Stimulated activated CD4-positive, alpha-beta T cell treated with anti-CD3 and anti-CD28 coated beads, Interleukin-2, amount 100 ng/mL, for 4 hours (primary cell): ENCODE data around the gene MAP4K5.
"Not testable (repeated sequence)": the region's sequence is repeated elsewhere in the genome, so short reads cannot be mapped to it uniquely, and the experiment has no call there.

Source experiments
- DNase-seq: peaks from one replicate; pipeline ENCODE4 v3.0.0-alpha.2; 2020; ENCODE audit warnings: low read depth

MAP4K5 gene

GRCh38 chr14:50532502-50533240 lies at the start of gene MAP4K5:
Gene MAP4K5 (minus strand): TSS chr14:50532569. CDS start chr14:50532049, 520 bp downstream.
- DNase-seq: peak; percentile 86

GRCh38 chr14:50578433-50578832 lies 46.1 kb upstream of the MAP4K5 start:
- no peak for DNase-seq

GRCh38 chr14:50577982-50578381 lies 45.6 kb upstream of the MAP4K5 start:
- no peak for DNase-seq

- DNase-seq: no peak
These were observed 43.4 kb upstream of the MAP4K5 start for GRCh38 chr14:50575769-50576168.

- no peak for DNase-seq
These were observed 41.5 kb upstream of the MAP4K5 start for GRCh38 chr14:50573862-50574261.

- DNase-seq: no peak
These were observed 37.4 kb upstream of the MAP4K5 start for GRCh38 chr14:50569714-50570274.

GRCh38 chr14:50562841-50563240 lies 30.5 kb upstream of the MAP4K5 start:
- no peak for DNase-seq

- peak; percentile 74 for DNase-seq
These were observed 28.5 kb upstream of the MAP4K5 start for GRCh38 chr14:50560931-50561285.

- DNase-seq: no peak
These were observed 27.9 kb upstream of the MAP4K5 start, which contains the start of gene ATL1 for GRCh38 chr14:50559990-50560930. Gene ATL1 (plus strand): TSS chr14:50560145. CDS start chr14:50560266, 121 bp downstream.

GRCh38 chr14:50552796-50553195 lies 20.4 kb upstream of the MAP4K5 start:
- DNase-seq: not testable (repeated sequence)

- no peak for DNase-seq
These were observed 19.5 kb upstream of the MAP4K5 start for GRCh38 chr14:50551877-50552276.

- no peak for DNase-seq
These were observed 17.9 kb upstream of the MAP4K5 start for GRCh38 chr14:50550294-50550693.

GRCh38 chr14:50545618-50546017 lies 13.2 kb upstream of the MAP4K5 start:
- DNase-seq: no peak

- DNase-seq: no peak
These were observed 12.5 kb upstream of the MAP4K5 start for GRCh38 chr14:50544911-50545310.

- peak; percentile 16 for DNase-seq
These were observed 10.6 kb upstream of the MAP4K5 start for GRCh38 chr14:50542941-50543418.

GRCh38 chr14:50541159-50541567 lies 8.8 kb upstream of the MAP4K5 start:
- DNase-seq: no peak

GRCh38 chr14:50539051-50539450 lies 6.7 kb upstream of the MAP4K5 start:
- DNase-seq: no peak

GRCh38 chr14:50538034-50538433 lies 5.7 kb upstream of the MAP4K5 start:
- DNase-seq: not testable (repeated sequence)

GRCh38 chr14:50534997-50535396 lies 2.6 kb upstream of the MAP4K5 start:
- no peak for DNase-seq

GRCh38 chr14:50534416-50534815 lies 2.0 kb upstream of the MAP4K5 start:
- no peak for DNase-seq

GRCh38 chr14:50533806-50534205 lies 1.4 kb upstream of the MAP4K5 start:
- no peak for DNase-seq

- DNase-seq: no peak
These were observed 904 bp upstream of the MAP4K5 start for GRCh38 chr14:50533241-50533705.
